HPDE6-E6E7 (cell line): Measurements from ENCODE around the gene FHIT.
"Not testable (repeated sequence)": the region's sequence is repeated elsewhere in the genome, so short reads cannot be mapped to it uniquely, and the experiment has no call there.

Source experiments
- DNase-seq: peaks from one replicate; pipeline ENCODE4 v3.0.0; 2011; ENCODE audit warnings: missing footprints; ENCODE audit errors: extremely low spot score

The FHIT gene

GRCh38 chr3:61111825-61112224, 139.4 kb downstream of the FHIT start:
- no peak for DNase-seq

GRCh38 chr3:61110576-61110975, 140.7 kb downstream of the FHIT start:
- DNase-seq: no peak

GRCh38 chr3:61108247-61109019, 142.8 kb downstream of the FHIT start:
- DNase-seq: no peak

GRCh38 chr3:61094608-61095007, 156.6 kb downstream of the FHIT start:
- no peak for DNase-seq

- DNase-seq: no peak
Observed at GRCh38 chr3:61093364-61093763, 157.9 kb downstream of the FHIT start.

GRCh38 chr3:61092870-61093269, 158.4 kb downstream of the FHIT start:
- no peak for DNase-seq

GRCh38 chr3:61090389-61091169, 160.7 kb downstream of the FHIT start:
- DNase-seq: no peak

GRCh38 chr3:61087465-61087864, 163.8 kb downstream of the FHIT start:
- DNase-seq: no peak

GRCh38 chr3:61081554-61081953, 169.7 kb downstream of the FHIT start:
- DNase-seq: no peak

GRCh38 chr3:61080737-61081445, 170.4 kb downstream of the FHIT start:
- no peak for DNase-seq

- DNase-seq: no peak
Observed at GRCh38 chr3:61078048-61078752, 173.1 kb downstream of the FHIT start.

- DNase-seq: no peak
Observed at GRCh38 chr3:61077551-61077950, 173.7 kb downstream of the FHIT start.

- DNase-seq: no peak
Observed at GRCh38 chr3:61074783-61075182, 176.5 kb downstream of the FHIT start.

- DNase-seq: no peak
Observed at GRCh38 chr3:61073566-61074165, 177.6 kb downstream of the FHIT start.

GRCh38 chr3:61068084-61068483, 183.2 kb downstream of the FHIT start:
- no peak for DNase-seq

- no peak for DNase-seq
Observed at GRCh38 chr3:61066800-61067199, 184.5 kb downstream of the FHIT start.

GRCh38 chr3:61066222-61066621, 185.0 kb downstream of the FHIT start:
- not testable (repeated sequence) for DNase-seq

GRCh38 chr3:61065451-61066011, 185.7 kb downstream of the FHIT start:
- no peak for DNase-seq

- no peak for DNase-seq
Observed at GRCh38 chr3:61061092-61061723, 190.0 kb downstream of the FHIT start.

GRCh38 chr3:61060411-61060861, 190.8 kb downstream of the FHIT start:
- no peak for DNase-seq

- DNase-seq: no peak
Observed at GRCh38 chr3:61058836-61059235, 192.4 kb downstream of the FHIT start.
